ENCODE data around the gene KIAA1755. TPM values are rescaled to one million over a fixed set of nuclear protein-coding genes. Genes with fewer than 3 reads are reported as not detected.

KIAA1755 gene
- total RNA-seq, 1 donor from 2014 or later, result 0.06 TPM

- no peak overlapping the region for H3K4me3 ChIP-seq (ENCODE audit: low read depth, low read length)
- no peak for DNase-seq (ENCODE audit: low read depth)
- no peak for TF ChIP-seq CTCF (conservative IDR thresholded peaks at IDR 0.05; ENCODE audit: low read depth, low read length)
These were observed 21.1 kb downstream of the KIAA1755 start for GRCh38 chr20:38239441-38239840.

DNA sequence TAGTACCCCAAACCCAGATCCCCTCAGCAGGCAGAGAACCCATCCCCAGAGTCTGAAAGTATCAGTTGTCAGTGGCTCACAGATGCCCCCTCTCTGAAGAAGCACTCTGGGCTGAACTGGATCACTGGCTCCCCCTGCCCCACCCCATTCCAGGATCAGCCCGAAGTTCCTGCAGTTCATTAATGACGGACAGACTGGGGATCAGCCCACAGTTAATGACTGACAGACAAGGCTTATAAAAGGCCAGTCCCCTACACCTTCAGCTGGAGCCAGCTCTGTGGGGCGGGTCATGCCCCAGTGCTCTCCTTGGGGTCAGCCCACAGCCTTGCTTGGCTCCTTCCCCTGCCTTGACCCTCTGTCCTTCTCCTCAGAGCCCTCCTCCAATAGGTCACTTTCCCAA lies 21.7 kb downstream of the KIAA1755 start:
- no peak for DNase-seq (ENCODE audit: low read depth)
- no peak for TF ChIP-seq CTCF (conservative IDR thresholded peaks at IDR 0.05; ENCODE audit: low read depth, low read length)
- H3K4me3 ChIP-seq (ENCODE audit: low read depth, low read length), result no peak overlapping the region

GRCh38 chr20:38237381-38237780 lies 23.2 kb downstream of the KIAA1755 start:
- TF ChIP-seq CTCF (conservative IDR thresholded peaks at IDR 0.05; ENCODE audit: low read depth, low read length), result no peak
- no peak for DNase-seq (ENCODE audit: low read depth)
- no peak overlapping the region for H3K4me3 ChIP-seq (ENCODE audit: low read depth, low read length)

DNA sequence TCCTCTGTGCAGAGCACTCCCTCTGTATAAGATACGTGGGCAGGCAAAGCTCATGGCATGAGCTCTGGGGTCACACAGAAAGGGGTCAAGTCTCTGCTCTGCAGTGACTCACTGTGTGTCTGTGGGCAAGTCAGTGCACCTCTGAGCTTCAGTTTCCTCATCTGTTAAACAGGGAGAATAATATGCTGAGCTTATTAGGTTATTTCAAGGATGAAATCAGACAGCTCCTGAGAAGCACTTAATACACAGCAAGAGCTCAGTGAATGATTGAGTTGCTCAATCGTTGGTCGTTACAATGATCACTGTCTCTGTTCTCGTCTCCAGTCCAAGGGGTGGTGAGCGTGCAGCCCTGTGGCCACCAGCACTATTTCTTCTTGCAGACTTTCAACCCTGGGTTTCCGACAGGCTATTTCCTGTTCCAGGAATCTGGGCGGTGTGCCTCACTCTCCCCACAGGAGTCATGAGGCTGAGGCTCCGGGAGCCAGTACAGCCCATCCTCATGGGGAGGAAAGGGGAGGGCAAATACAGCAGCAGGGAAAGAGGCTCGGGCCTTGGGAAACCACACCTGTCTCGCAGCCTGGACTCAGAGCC lies 28.9 kb downstream of the KIAA1755 start:
- no peak for DNase-seq (ENCODE audit: low read depth)
- TF ChIP-seq CTCF (conservative IDR thresholded peaks at IDR 0.05; ENCODE audit: low read depth, low read length), result no peak
- H3K4me3 ChIP-seq (ENCODE audit: low read depth, low read length), result no peak overlapping the region

- H3K4me3 ChIP-seq (ENCODE audit: low read depth, low read length), result no peak overlapping the region
- no peak for DNase-seq (ENCODE audit: low read depth)
- no peak for TF ChIP-seq CTCF (conservative IDR thresholded peaks at IDR 0.05; ENCODE audit: low read depth, low read length)
These were observed 29.5 kb downstream of the KIAA1755 start for GRCh38 chr20:38230957-38231526.

DNA sequence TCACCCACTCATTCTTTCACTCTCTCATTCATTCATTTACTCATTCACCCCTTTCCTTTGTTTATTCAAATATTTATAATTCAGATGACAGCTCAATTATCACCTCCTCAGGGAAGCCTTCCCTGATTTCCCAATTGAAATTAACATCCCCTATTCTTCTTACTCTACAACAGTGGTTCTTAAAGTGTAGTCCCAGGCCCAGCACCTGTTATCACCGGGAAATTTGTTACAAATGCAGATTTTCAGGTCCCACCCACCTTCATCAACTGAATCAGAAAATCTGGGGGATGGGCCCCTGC lies 30.3 kb downstream of the KIAA1755 start:
- H3K4me3 ChIP-seq (ENCODE audit: low read depth, low read length), result no peak overlapping the region
- no peak for DNase-seq (ENCODE audit: low read depth)
- TF ChIP-seq CTCF (conservative IDR thresholded peaks at IDR 0.05; ENCODE audit: low read depth, low read length), result no peak
